ENCODE measurements around the gene SNX21. TPM values are rescaled to one million over a fixed set of nuclear protein-coding genes. Genes with fewer than 3 reads are reported as not detected.

Gene SNX21
- total and polyA plus RNA-seq, 2 donors from 2014 or later: 23.2 to 35.6 TPM

DNA sequence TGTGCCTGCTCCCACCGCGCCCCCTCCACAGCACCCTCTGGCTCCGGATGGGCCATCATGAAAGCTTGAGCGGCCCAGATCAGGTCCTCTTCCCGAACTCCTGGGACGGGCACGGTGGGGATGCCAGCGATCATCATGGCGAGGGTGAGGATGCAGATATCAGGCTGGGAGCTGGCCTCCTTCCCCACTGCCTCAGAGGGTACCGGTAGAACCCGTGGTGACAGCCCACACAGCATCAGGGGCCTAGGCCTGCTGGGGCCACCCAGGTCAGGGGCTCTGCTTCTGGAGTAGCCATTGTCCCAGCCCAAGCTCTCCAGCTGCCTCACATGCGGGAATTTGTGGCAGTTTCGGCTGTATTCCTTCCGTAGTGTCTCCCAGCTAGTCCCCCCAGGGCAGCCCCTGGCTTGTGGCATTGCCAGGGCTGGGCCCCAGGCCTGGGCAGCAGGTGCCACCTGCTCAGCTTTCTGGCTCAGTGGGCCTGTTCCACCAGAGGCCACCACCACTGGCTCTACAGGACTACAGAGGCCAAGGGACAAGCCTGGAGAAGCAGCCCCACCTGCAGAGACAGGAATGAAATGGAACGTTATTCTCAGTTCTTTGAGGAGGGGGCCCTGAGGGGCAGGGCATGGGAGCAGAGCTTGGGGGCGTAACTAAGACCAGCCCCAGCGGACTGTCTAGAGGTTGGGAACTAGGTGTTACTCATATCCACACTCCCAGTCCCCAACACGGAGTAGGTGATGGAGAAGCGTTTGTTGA, 53.2 kb downstream of the SNX21 start:
- Histone ChIP-seq H3K9me3 (ENCODE audit: control insufficient read depth in 2 of 3, insufficient read depth in 1 of 3, low read length in 3 of 3) (no peaks in the 10 kb centered on the region), H3K36me3 (ENCODE audit: control insufficient read depth in 2 of 3, insufficient read depth in 3 of 3, low read length in 3 of 3) (peaks cover 4 to 20% (median 13%) of the 10 kb centered on the region in 3 donors), H3K27ac (ENCODE audit: low read depth in 2 of 2, low read length in 2 of 2) (no peak overlapping the region), H3K4me3 (ENCODE audit: low read length in 3 of 3) (no peak overlapping the region), H3K9ac (ENCODE audit: low read length in 3 of 3) (no peak overlapping the region), H3K4me1 (ENCODE audit: control insufficient read depth in 2 of 3, insufficient read depth in 2 of 3, low read depth in 1 of 3, low read length in 3 of 3) (peaks cover 0 to 25% (median 0%) of the 10 kb centered on the region in 3 donors), H3K27me3 (ENCODE audit: control insufficient read depth, insufficient read depth, low read length) (no peaks in the 10 kb centered on the region)
- no peak for TF ChIP-seq CTCF (IDR thresholded peaks at IDR 0.05; ENCODE audit: borderline replicate concordance, extremely low read depth, insufficient read depth)
- FAIRE-seq (no peak), DNase-seq (peak in 1 of 5 donors; percentile 72)
- intact Hi-C loops (cut with DNase I): no loop called here

DNA sequence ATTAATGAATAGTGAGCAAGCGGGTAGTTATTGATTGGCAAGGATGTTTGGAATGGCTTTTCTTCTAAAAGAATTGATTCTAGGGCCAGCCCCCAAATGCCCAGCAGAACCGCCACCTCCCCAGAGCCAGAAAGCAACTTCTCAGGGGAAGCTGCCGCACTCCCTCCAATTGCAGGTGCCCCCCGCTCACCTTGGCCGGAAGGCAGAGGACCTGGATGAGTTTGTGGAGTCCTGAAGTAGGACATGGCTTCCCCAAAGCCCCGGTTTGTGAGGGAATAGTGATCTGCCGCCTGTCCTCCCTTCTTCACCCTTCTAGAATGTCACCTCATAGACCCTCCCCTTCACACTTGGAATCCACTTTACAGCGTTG, 53.7 kb downstream of the SNX21 start, which contains the start of gene SPATA25:
Gene SPATA25 (minus strand): TSS at position 277 of the 370 bp plus-strand sequence. CDS start 32 bp downstream, at position 245.
- no peak within 1 kb of the TSS for H3K27ac ChIP-seq (ENCODE audit: low read depth in 2 of 2, low read length in 2 of 2)
- FAIRE-seq (no peak), DNase-seq (peak in 1 of 5 donors; percentile 59)
- intact Hi-C loops (cut with DNase I): no loop called here
- H3K4me1 ChIP-seq (ENCODE audit: control insufficient read depth in 2 of 3, insufficient read depth in 2 of 3, low read depth in 1 of 3, low read length in 3 of 3): peaks cover 0 to 27% (median 0%) of the 10 kb centered on the region in 3 donors
- H3K9ac ChIP-seq (ENCODE audit: low read length in 3 of 3): no peak within 1 kb of the TSS
- H3K36me3 ChIP-seq (ENCODE audit: control insufficient read depth in 2 of 3, insufficient read depth in 3 of 3, low read length in 3 of 3): peaks cover 4 to 20% (median 13%) of the 10 kb centered on the region in 3 donors
- TF ChIP-seq CTCF (IDR thresholded peaks at IDR 0.05; ENCODE audit: borderline replicate concordance, extremely low read depth, insufficient read depth): no peak
- no peaks in the 10 kb centered on the region for H3K27me3 ChIP-seq (ENCODE audit: control insufficient read depth, insufficient read depth, low read length)
- no peaks in the 10 kb centered on the region for H3K9me3 ChIP-seq (ENCODE audit: control insufficient read depth in 2 of 3, insufficient read depth in 1 of 3, low read length in 3 of 3)
- no peak within 1 kb of the TSS for H3K4me3 ChIP-seq (ENCODE audit: low read length in 3 of 3)

- no peak overlapping the region for H3K27ac ChIP-seq (ENCODE audit: low read depth in 2 of 2, low read length in 2 of 2)
- H3K4me1 ChIP-seq (ENCODE audit: control insufficient read depth in 2 of 3, insufficient read depth in 2 of 3, low read depth in 1 of 3, low read length in 3 of 3): peaks cover 0 to 34% (median 0%) of the 10 kb centered on the region in 3 donors
- H3K27me3 ChIP-seq (ENCODE audit: control insufficient read depth, insufficient read depth, low read length): no peaks in the 10 kb centered on the region
- H3K9me3 ChIP-seq (ENCODE audit: control insufficient read depth in 2 of 3, insufficient read depth in 1 of 3, low read length in 3 of 3): no peaks in the 10 kb centered on the region
- H3K36me3 ChIP-seq (ENCODE audit: control insufficient read depth in 2 of 3, insufficient read depth in 3 of 3, low read length in 3 of 3): peaks cover 2 to 12% (median 8%) of the 10 kb centered on the region in 3 donors
- FAIRE-seq (no peak), DNase-seq (peak in 1 of 5 donors; percentile 34)
- intact Hi-C loops (cut with DNase I): no loop called here
- peak overlapping the region in 2 of 3 donors; percentile 29 to 33 for H3K4me3 ChIP-seq (ENCODE audit: low read length in 3 of 3)
- no peak for TF ChIP-seq CTCF (IDR thresholded peaks at IDR 0.05; ENCODE audit: borderline replicate concordance, extremely low read depth, insufficient read depth)
- H3K9ac ChIP-seq (ENCODE audit: low read length in 3 of 3): no peak overlapping the region
Measured at GRCh38 chr20:45888681-45889080, 55.1 kb downstream of the SNX21 start.

Measured in kidney (tissue), 14 donors.